Choroid plexus epithelial cell (primary cell): Measurements from ENCODE around the gene FBLN2.

Experiments used
- DNase-seq: peaks from one replicate; pipeline ENCODE4 v3.0.0-alpha.2; 2010; ENCODE audit warnings: low read depth
- H3K4me3 ChIP-seq: 2 replicates; pipeline ENCODE4 v1.5.1; 2011; ENCODE audit warnings: low read depth, mild to moderate bottlenecking, control low read depth, low read length, moderate library complexity
- CTCF ChIP-seq: conservative IDR thresholded peaks from 2 replicates; pipeline ENCODE4 v1.5.1; 2011; ENCODE audit warnings: low read depth, mild to moderate bottlenecking, control low read depth, inconsistent platforms, low read length, moderate library complexity

The FBLN2 gene

GRCh38 chr3:13684350-13684749 lies 135.4 kb downstream of the FBLN2 start:
- TF ChIP-seq CTCF = no peak
- no peak overlapping the region for H3K4me3 ChIP-seq
- DNase-seq = no peak

GRCh38 chr3:13684854-13685253 lies 135.9 kb downstream of the FBLN2 start:
- no peak for TF ChIP-seq CTCF
- no peak overlapping the region for H3K4me3 ChIP-seq
- no peak for DNase-seq

- DNase-seq = no peak
- no peak overlapping the region for H3K4me3 ChIP-seq
- TF ChIP-seq CTCF = no peak
These were observed 136.8 kb downstream of the FBLN2 start for GRCh38 chr3:13685721-13686120.

GRCh38 chr3:13686367-13687160 lies 137.6 kb downstream of the FBLN2 start:
- DNase-seq = no peak
- H3K4me3 ChIP-seq = no peak overlapping the region
- no peak for TF ChIP-seq CTCF

GRCh38 chr3:13687517-13687943 lies 138.6 kb downstream of the FBLN2 start:
- peak; percentile 2 for DNase-seq
- no peak overlapping the region for H3K4me3 ChIP-seq
- no peak for TF ChIP-seq CTCF
